22Rv1 (cell line): Measurements from ENCODE around the gene LILRA6.

Experiments used
- ZFX ChIP-seq: fragments of 450-650 bp; IDR thresholded peaks from 2 replicates; pipeline ENCODE4 v1.6.1; 2017; ENCODE audit warnings: antibody characterized with exemption, borderline replicate concordance
- TF ChIP-seq, protein P1 (sequence below): fragments of 450-650 bp; IDR thresholded peaks from 2 replicates; pipeline ENCODE4 v1.5.1; 2017; ENCODE audit warnings: mild to moderate bottlenecking

- TF ChIP-seq, protein P1, sequence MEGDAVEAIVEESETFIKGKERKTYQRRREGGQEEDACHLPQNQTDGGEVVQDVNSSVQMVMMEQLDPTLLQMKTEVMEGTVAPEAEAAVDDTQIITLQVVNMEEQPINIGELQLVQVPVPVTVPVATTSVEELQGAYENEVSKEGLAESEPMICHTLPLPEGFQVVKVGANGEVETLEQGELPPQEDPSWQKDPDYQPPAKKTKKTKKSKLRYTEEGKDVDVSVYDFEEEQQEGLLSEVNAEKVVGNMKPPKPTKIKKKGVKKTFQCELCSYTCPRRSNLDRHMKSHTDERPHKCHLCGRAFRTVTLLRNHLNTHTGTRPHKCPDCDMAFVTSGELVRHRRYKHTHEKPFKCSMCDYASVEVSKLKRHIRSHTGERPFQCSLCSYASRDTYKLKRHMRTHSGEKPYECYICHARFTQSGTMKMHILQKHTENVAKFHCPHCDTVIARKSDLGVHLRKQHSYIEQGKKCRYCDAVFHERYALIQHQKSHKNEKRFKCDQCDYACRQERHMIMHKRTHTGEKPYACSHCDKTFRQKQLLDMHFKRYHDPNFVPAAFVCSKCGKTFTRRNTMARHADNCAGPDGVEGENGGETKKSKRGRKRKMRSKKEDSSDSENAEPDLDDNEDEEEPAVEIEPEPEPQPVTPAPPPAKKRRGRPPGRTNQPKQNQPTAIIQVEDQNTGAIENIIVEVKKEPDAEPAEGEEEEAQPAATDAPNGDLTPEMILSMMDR: no peak
- no peak for TF ChIP-seq ZFX
Measured at GRCh38 chr19:54262066-54262465, 19.5 kb upstream of the LILRA6 start.
